Hepatic stellate cell (primary cell): ENCODE results near the gene TSR3.

Experiments used
- DNase-seq: peaks from one replicate; pipeline ENCODE4 v3.0.0; 2011; ENCODE audit warnings: low spot score

Gene TSR3

DNA sequence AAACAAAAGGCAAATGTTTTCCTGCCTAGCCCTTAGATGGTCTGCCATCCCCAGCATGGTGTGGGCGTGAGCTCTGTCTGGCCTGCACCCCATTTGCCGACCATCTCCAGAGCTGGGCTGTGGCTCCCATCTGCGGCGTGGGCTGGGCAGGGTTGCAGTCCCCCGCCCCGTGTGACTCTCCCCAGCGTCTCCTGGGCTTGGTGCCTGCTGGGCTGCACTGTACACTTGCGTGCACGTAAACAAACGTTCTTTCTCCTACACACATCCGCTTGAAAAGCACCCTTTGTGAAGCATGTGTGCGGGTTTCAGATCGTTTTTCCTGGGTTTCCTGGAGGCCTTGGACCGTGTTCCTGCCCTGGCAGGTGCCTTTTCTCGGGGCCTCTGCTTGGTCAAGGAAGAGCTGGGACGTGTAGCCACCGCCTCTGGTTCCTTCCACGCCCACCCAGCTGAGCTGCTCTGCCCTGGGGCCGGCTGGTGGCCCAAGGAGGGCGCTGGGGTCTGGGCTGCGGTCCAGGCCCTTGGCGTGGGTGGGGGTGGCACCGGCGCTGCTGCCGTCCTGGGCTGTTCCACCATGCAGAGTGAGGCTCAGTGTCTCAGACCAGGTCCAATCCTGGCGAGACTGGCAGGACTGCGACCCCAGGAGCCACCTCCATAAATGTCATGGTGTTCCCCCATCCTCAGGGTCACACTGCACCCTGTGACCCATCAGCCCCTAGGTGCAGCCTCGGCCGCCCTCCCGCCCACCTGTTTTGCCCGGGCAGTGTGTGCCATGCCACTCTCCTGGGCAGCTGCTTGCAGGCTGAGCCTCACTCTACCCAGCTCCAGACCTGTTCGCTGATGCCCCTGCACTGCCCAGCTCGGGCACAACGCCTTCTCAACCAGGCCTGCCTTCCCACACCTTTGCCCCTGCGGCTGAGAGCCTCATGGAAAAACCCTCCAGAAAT is 28.1 kb downstream of the TSR3 start:
- no peak for DNase-seq

DNA sequence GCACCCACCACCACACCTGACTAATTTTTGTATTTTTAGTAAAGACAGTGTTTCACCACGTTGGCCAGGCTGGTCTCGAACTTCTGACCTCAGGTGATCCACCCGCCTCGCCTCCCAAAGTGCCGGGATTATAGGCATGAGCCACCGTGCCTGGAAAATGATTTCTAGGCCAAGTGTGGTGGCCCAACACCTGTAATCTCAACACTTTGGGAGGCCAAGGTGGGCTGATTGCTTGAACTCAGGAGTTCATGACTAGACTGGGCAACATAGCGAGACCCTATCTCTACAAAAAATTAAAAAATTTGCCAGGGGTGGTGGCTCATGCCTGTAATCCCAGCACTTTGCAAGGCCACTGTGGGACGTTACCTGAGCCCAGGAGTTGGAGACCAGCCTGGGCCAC is 29.3 kb downstream of the TSR3 start:
- DNase-seq: no peak

DNA sequence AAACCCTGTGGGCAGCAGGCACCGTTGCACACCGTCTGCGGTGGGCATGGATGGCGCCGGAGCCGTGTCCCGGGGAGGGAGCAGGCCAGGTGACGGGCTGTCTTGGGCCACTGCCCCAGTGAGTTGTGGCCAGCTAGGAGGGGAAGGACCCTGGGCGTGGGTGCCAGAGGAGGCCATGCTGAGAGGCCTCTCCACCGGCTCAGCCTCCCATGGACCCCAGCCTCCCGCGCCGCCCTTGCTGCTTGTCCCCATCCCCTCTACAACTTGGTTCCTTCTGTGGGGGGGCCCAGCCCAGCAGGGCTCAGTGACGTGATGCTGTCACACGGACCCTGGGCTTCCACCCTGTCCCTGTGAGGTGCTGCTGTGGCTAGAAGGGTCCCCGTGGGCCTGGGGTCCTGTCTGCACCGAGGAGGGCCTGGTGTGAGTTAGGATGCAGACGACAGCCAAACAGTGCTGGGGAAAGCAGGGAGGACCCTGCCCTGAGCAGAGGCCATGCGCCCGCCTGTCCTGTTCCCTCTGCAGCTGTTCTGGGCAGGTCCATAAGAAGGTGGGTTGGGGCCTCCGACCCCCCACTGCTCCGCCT is 30.9 kb downstream of the TSR3 start:
- no peak for DNase-seq

DNA sequence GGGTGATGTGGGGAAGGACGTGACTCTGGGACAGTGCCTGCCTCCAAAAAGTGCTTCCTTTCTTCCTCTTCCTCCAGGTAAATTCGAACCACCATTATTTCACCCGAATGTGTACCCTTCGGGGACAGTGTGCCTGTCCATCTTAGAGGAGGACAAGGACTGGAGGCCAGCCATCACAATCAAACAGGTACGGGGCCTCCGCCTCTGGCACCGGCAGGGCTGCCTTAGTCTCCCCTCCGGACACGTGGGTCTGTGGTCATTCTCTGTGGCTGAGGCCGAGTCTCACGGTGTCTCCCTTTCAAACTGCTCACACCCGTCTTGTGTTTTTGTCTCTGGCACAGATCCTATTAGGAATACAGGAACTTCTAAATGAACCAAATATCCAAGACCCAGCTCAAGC is 31.6 kb downstream of the TSR3 start:
- no peak for DNase-seq

DNA sequence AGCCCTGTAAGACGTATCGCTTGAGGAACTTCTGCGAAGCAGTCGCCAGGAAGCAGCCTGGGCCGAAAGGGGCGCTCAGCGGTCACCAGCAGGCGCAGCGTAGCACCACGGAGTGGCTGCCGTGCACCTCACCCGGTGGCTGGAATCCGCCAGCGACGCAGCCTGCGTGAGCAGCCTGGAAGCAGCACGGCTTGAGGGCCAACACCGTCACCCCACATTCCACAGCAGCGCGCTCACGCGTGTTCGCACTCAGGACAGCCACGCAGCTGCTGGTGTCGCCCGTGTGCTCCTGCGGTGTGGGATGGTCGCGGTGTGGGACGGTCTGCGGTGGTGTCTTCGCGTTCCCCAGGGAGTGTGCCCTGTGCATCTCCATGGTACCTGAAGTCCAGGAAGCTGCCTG is 32.6 kb downstream of the TSR3 start:
- no peak for DNase-seq

DNA sequence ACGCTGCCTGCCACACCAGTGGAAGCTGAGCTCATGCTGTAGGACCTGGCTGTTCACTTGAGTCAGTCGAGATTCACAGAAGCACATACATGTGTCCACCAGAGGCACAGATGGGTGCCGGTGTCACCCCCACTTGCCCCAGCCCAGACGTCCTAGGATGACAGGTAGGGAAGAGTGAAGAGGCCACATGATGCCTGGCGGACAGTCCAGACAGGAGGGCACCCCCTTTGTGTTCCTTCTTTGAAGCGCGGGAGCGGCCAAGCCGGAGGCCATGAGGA is 33.5 kb downstream of the TSR3 start:
- no peak for DNase-seq

DNA sequence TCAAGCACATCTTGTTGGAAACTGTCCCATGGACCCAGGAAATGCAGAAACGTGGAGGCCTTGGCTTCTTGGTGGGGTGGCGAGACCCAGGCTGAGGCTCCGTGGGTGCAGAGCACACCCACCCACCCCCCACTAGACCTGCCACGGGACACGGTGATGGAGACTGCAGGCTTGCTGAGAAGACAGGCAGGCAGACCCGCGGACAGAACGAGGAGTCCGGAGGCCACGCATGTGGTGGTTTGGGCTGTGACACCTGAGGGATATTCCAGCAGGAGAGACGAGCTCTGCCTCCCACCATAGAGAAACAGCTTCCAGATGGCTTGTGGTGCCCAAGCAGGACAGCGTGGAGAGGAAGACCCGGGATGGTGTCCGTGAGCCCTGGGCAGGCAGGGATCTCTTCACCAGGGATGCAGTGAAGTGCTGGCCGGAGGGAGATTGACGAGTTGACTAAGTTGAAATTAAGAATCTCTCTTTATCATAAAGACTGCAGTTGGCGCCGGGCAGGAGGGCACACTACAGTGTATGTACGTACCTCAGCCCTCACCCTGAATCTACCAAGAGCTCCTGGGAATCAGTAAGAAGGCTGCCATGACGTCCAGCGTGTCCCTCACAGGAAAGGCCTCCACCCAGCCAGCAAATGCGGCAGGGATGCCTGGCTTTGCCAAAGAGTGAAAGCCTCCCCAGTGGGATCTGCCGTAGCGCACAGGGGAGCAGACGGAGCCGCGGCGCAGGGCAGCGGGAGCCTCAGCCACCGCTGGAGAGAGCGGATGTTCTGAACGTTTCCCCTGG is 34.0 kb downstream of the TSR3 start:
- no peak for DNase-seq

DNA sequence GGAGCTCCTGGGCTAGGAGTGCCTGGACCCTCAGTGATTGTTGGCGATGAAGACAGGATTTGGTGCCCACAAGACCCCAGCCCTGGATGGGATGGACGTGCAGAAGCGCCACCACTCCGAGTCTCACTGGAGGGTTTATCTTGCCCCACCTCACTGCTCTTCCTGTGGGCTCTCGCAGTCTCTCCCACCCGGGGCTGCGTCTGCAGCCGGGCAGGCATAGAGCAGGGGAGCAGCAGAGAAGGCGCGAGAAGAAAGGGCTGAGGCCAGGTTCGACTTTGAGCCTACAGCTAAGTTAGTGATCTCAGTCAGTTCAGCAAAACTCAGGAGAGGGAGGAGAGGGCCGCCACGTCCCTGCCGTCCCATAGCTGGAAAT is 35.7 kb downstream of the TSR3 start:
- no peak for DNase-seq

DNA sequence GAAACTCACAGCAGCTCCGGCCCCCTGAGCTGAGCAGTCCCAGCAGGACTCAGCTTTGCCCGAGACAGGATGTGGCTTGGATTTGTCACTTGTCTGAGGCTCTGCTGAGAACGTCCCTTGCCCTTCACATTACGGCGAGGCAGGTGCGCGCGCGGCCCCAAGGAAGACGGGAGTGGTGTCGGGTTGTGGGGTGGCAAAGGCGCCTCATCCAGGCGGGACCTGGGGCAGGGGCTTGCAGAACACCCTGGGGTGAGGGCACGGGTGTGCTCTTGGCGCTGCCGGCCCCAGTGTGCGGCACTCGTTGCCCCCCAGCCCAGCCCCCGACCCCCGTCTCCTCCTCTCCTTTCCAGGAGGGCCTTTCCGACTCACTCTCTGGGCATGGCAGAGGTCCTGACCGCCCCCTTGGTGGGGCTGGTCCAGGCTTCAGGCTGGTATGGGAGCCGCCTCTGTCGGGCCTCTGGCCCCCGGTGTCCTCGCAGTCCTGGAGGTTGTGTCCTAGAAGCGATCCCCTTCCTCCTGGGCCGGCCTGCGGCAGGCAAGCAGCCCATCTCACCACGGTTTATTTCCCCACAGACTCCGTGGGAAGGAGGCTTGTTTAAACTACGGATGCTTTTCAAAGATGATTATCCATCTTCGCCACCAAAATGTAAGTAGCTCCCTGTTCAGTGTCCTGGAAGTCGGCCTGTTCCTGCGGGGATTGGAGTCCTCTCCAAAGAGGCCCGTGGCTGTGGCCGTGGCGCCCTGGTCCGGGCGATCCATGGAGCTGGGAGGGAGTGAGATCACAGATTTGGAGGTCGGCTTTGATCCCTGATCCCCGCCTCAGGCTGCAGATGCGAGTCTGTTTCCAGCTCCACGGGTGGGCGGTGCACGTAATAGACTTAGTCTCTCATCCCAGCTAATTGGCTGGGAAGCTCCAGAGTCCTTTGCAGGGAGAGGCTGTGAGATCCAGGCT is 36.3 kb downstream of the TSR3 start:
- DNase-seq: no peak

DNA sequence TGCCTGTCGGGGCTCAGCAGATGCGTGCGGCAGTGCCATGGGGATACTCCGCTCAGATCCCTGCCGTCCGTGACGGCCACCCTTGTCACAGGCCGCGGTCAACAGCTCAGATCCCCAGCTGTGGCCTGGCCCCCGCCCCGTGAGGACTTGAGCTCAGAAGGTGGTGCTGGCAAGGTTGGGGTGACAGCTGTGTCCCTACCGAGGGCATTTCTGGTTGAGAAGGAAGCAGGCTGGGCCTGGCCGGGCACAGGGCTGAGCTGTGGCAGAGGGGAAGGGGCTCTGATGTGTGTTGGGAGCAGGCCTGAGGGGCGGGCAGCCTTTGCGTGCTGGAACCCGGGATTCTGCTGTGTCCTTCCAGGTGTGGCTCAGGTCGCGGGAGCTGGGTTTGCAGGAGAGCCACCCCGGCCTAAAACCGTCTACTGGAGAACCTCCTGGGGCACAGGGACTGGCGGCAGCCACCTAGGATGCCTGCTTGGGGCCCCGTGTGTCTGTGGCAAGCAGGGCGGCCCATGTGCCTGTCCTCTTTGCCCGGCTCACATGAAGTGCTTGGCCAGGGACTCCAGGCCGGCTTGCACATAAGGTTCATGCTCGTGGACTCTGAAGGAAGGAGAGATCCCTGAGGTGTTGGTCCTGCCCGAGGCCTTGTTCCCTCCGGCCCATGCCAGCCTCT is 37.1 kb downstream of the TSR3 start:
- DNase-seq: no peak

DNA sequence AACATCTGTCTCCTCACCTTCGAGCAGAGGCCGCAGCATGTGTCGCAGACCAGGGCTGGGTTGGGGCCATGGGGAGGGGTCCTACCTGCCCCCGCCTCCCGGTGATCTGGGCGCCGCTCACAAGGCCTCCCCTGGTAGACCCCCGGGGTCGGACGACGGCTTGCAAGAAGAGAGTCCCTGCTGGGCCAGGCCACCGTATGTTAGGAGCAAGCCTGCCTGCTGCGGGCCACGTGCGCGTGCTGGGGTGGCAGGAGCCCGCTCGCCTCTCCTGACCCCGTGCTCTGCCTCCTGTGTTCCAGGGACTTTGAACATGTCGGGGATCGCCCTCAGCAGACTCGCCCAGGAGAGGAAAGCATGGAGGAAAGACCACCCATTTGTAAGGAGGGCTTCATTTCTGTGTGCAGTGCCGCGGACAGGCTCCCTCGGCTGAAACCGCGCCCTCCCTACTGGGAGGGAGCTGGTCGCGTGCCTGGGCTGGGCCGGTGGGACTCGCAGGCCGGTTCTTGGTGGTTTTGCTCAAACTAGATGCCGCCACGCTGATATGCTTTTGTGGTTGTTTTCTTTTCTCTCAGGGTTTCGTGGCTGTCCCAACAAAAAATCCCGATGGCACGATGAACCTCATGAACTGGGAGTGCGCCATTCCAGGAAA is 37.8 kb downstream of the TSR3 start:
- DNase-seq: no peak

DNA sequence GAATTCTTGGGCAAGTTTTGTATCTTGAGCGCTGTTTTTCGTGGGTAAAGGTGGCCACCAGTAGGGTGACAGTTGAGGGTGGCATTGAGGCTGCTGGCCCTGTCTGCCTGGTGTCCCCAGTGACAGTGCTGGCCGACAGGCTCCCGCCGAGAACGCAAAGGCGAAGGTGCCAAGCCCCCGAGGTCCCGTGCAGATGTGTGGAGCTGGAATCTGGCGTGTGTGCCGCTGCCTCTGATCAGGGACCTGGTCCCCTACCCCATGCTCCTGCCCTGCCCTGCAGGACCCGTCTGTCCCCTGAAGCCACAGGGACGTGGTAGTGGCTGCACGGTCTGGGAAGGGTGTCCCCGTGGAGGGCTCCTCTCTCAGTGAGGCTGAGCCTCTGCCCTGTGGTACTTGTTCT is 38.8 kb downstream of the TSR3 start:
- no peak for DNase-seq

DNA sequence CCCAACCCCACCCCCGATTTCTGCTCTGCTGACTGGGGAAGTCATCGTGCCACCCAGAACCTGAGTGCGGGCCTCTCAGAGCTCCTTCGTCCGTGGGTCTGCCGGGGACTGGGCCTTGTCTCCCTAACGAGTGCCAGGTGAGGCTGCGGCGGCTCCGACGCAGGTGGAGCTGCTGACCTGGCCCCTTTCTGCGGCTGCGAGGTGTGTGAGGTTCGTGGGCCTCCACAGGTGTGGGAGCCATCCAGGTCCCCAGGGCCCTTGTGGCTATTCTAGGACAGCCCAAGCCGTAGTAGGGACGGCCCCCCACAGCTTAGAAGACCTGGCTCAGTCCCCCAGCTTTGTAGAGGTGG is 39.2 kb downstream of the TSR3 start:
- DNase-seq: no peak

DNA sequence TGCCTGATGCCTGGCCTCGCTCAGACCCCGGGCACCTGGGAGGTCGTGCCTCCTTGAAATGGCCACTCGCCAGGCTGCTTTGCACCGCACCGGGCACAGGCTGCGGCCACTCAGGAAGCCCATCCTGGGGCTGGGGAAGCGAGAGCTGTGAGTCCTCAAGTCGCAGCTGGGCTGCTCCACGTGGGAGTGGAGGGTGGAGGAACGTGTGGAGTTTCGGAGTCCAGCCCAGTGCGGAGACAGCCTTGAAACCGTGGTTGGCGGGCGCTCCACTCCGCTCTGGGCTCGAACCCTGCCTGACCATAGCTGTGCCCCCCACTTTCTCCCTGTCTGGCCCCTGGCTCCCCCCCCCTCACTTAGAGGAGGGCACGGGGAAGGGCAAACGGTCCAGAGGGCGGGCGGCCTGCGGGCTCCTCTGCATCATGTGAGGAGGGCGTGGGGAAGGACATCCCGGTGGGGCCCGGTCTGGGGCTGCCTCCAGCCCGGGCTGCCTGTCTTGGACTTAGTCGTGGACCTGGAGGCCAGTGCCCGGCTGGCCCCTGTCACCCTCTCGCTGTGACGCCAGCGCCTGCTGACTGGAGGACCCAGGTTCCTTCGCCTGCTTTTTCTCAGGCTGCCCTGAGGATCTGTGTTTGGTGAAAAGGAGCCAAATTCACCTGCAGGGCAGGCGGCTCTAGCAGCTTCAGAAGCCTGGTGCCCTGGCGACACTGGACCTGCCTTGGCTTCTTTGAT is 39.8 kb downstream of the TSR3 start:
- DNase-seq: no peak

DNA sequence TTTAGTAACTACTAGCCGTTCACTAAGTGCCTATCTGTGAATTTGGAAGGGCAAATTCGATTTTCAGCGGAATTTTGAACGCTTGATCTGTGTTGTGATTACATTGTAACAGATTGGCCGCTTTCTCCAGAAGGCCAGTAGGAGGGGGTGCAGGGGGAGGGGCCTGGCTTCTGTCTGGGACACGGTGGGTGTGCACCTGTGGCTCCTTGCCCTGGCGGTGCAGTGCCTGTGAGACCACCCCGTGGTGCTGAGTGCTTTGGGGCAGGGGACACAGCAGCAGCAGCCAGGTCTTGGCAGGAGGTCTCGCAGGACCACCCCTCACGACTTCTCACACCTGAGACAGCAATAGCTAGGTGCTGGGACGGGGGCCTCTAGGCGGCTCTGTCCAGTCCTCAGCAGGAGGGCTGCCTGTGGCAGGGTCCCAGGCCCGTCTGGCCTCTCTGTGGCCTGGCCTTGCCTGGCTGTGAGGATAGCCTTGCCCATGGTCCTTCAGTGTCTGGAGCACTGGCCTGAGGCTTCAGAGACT is 40.4 kb downstream of the TSR3 start:
- no peak for DNase-seq

DNA sequence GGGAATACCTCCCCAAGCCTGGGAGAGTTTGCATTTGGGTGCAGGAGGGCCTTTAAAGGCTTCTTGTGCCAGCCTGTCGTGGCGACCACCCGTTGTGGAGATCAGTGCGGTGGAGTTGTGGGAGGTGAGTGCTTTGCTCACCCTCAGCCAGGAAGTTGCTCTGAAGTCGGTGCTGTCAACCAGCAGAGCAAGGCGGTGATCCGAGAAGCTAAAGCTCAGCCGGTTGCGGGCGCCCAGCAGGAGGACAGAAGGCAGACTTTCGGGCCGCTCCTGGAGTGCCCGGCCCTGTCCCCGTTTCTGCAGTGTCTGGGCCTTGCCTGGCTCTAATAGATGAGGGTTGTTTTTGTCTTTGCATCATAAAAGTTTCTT is 40.9 kb downstream of the TSR3 start:
- no peak for DNase-seq

DNA sequence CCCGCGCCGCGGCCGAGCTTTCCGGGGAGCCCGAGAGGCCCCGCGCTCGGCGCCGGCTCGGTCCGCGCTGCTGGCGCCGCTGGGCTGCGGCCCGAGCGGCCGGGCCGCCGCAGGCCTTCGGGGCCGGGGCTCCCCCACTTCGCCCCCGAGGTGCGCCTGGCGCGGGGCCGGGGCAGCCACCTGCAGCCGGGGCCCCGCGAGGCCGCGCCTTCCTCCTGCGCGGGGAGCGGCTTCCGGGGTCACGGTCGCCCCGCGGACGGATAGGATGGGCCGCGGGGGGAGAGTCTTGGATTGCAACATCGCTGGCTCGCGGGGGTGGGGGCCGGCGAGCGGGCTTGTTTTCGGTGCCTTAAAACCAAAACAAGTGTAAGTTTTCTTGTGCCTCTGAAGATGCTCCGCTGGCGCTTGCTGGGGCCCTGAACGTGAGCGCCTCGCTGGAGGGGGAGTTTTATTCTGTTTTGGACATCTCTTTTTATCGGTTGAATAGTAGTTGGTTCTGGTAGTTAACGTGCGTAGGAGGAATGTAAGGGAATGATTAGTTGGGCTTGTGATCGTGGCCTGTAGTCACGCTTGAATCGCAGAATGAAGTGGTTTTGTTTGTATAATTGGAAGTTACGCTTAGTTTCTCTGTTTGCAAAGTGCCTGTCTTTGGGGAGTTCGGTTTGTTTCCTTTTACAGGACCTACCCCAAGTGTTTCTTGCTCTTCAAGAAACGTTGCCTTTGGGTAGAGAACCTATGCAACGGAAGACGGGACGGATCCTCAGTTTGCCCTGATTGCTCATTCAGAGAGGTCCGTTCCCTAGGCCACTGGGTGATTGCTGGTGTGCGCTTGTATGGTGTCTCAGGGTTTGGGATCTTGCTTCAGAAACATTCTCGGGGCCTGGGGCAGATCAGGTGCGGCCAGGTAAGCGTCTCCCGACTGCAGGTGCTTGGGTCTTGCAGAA is 41.5 kb downstream of the TSR3 start:
- DNase-seq: peak; percentile 46

DNA sequence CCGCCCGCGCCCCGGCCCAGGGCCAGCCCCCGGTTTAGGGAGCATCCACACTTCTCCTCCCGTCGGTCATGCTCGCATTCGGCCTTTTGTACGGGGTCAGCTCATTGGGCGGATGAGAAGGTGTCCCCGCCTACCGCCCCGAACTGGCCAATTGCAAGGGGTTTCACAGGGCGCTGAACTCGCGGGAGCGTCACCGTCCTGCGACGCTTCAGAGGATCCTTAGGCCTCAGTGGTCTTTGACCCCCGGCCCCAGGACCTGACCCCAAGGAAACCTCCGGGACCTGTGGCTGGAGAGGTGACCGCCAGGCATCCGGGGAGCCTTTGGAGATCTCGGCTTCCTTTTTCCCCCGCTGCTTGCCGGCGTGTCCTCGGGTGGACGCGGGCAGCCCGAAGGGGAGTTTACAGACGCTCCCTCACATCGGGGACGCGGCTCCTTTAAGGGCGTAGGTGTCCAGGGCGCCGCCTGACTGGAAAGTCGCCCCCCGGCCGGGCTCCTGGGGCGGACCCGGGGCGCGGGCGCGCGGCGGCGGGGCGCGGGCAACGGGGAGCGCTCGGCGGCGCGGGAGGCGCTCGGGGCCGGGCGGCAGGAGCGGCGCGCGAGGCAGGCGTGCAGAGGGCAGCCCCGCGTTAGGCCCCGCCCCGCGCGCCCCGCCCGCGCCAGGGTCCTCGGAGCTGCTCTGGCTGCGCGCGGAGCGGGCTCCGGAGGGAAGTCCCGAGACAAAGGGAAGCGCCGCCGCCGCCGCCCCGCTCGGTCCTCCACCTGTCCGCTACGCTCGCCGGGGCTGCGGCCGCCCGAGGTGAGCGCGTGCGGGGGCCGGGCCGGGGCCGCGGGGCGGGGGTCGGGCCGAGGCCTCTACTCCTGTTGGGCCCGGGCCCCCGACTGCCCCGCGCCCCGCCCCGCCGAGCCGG is 42.4 kb downstream of the TSR3 start, which contains the start of gene UBE2I:
TSS of gene UBE2I (plus strand) at position 660 of the 909 bp plus-strand sequence. CDS start 4,395 bp downstream, outside the sequence.
- DNase-seq: peak; percentile 99
